ENCODE data around the gene CERK. TPM values are rescaled to one million over a fixed set of nuclear protein-coding genes. Genes with fewer than 3 reads are reported as not detected.
A peak's percentile ranks its signal among the peaks of the same experiment; 100 is the strongest.

CERK gene
- total RNA-seq, 2 experiments from 2014 or later, result 54.4 to 55.0 TPM

DNA sequence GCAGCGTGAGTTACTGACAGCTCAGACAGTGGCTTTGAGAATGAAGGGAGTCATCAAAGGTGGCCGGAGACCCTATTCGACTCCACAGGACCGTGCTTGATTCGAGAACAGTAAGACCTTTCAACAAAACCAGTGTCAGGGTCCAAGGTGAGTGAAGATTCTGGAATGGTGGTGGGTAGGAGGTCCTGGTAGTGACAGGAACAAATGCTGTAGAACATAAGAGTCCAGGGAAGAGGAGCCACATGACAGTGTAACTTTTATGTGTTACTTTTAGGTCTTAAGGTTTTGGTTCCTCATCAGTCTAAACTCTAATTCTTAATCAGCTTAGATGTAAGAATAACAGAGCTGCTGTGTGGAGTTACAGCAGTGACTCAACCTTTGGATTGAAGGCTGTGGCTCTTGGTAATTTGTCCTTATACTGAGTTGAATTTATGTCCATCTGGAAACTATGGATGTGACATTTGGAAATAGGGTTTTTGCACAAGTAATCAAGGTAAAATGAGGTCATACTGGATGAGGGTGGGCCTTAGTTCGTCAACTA, 26.2 kb upstream of the CERK start:
- peaks cover 62% of the 10 kb centered on the region for H3K4me1 Mint-ChIP-seq (ENCODE audit: low read depth)
- ChIA-PET CTCF (interaction anchor here (1.0 to 3.7 kb wide), 3 partner anchors 10 to 38 kb away, joined by 5 to 30 read pairs (median 15); no protein-coding TSS in a partner anchor), POLR2A (interaction anchor here (0.6 to 1.0 kb wide), 4 partner anchors 29 to 97 kb away, joined by 3 to 5 read pairs (median 4); no protein-coding TSS in a partner anchor)
- H3K27ac Mint-ChIP-seq, result peak overlapping the region; percentile 60
- peaks cover 13% of the 10 kb centered on the region for H3K36me3 Mint-ChIP-seq
- H3K9me3 Mint-ChIP-seq, result no peaks in the 10 kb centered on the region
- no peaks in the 10 kb centered on the region for H3K27me3 Mint-ChIP-seq
- intact Hi-C loops (cut with micrococcal nuclease), result no loop called here
- peak overlapping the region; percentile 100 for H3K4me3 Mint-ChIP-seq
- no peak for DNase-seq

GRCh38 chr22:46763051-46763705, 25.1 kb upstream of the CERK start:
- Mint-ChIP-seq H3K9me3 (no peaks in the 10 kb centered on the region), H3K4me3 (peak overlapping the region; percentile 100), H3K4me1 (ENCODE audit: low read depth) (peaks cover 65% of the 10 kb centered on the region), H3K27ac (peak overlapping the region; percentile 97), H3K27me3 (no peaks in the 10 kb centered on the region), H3K36me3 (peaks cover 13% of the 10 kb centered on the region)
- ChIA-PET CTCF (interaction anchor here (0.5 to 7.1 kb wide), 9 partner anchors 11 to 1972 kb away, joined by 3 to 57 read pairs (median 8); no protein-coding TSS in a partner anchor), POLR2A (interaction anchor here (0.7 to 3.4 kb wide), 7 partner anchors 12 to 39 kb away, joined by 3 to 32 read pairs (median 7); no protein-coding TSS in a partner anchor)
- intact Hi-C loops (cut with micrococcal nuclease), result loop anchor here (2.0 kb wide), 1 partner anchor 24 kb away; the partner anchor contains the start of gene CERK
- DNase-seq, result peak; percentile 39

GRCh38 chr22:46762238-46763050, 24.4 kb upstream of the CERK start, which contains the start of gene TBC1D22A:
TSS of gene TBC1D22A (plus strand) at chr22:46762650. CDS start at chr22:46762787, 137 bp downstream.
- H3K36me3 Mint-ChIP-seq, result peaks cover 11% of the 10 kb centered on the region
- ChIA-PET CTCF (interaction anchor here (0.5 to 7.1 kb wide), 10 partner anchors 12 to 1971 kb away, joined by 3 to 57 read pairs (median 8); no protein-coding TSS in a partner anchor), POLR2A (interaction anchor here (0.7 to 3.4 kb wide), 9 partner anchors 8 to 709 kb away, joined by 3 to 32 read pairs (median 6); no protein-coding TSS in a partner anchor)
- H3K27me3 Mint-ChIP-seq, result no peaks in the 10 kb centered on the region
- H3K27ac Mint-ChIP-seq, result peak within 1 kb of the TSS; percentile 97
- H3K4me3 Mint-ChIP-seq, result peak within 1 kb of the TSS; percentile 100
- DNase-seq, result peak; percentile 97
- no peaks in the 10 kb centered on the region for H3K9me3 Mint-ChIP-seq
- intact Hi-C loops (cut with micrococcal nuclease), result loop anchor here (1.0 to 2.0 kb wide), 3 partner anchors 12 to 29 kb away; partner anchors contain the start of gene CERK
- H3K4me1 Mint-ChIP-seq (ENCODE audit: low read depth), result peaks cover 59% of the 10 kb centered on the region

GRCh38 chr22:46761539-46762237, 23.6 kb upstream of the CERK start:
- H3K9me3 Mint-ChIP-seq, result peaks cover under 1% of the 10 kb centered on the region
- peak overlapping the region; percentile 97 for H3K27ac Mint-ChIP-seq
- POLR2A ChIA-PET, result interaction anchor here (0.7 to 3.4 kb wide), 6 partner anchors 9 to 708 kb away, joined by 3 to 32 read pairs (median 8); no protein-coding TSS in a partner anchor
- H3K4me1 Mint-ChIP-seq (ENCODE audit: low read depth), result peaks cover 52% of the 10 kb centered on the region
- CTCF ChIA-PET, result interaction anchor here (0.6 to 7.8 kb wide), 10 partner anchors 12 to 41 kb away, joined by 3 to 180 read pairs (median 8); no protein-coding TSS in a partner anchor
- DNase-seq, result peak; percentile 24
- intact Hi-C loops (cut with micrococcal nuclease), result loop anchor here (1.0 to 2.0 kb wide), 3 partner anchors 13 to 30 kb away; partner anchors contain the start of gene CERK
- H3K4me3 Mint-ChIP-seq, result peak overlapping the region; percentile 100
- no peaks in the 10 kb centered on the region for H3K27me3 Mint-ChIP-seq
- peaks cover 11% of the 10 kb centered on the region for H3K36me3 Mint-ChIP-seq

DNA sequence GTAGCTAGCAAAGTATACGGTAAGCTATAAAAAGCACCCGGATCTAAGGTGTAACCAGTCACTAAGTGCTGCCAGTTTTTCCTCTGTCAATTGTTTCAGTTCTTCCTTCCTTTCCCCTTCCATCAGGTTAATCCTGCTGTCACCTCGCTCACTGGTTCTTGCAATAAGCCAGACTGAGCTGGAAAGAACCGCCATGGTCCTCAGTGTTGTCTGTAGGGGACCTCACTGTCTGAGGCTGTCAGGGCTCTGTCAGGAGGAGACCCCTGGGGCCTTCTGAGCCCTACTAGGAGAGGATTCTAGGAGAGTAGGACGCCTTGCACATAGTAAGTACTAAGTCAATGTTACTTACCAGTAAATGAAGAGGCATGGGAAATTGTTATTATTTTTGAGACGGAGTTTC, 23.0 kb upstream of the CERK start:
- CTCF ChIA-PET, result interaction anchor here (0.6 to 7.8 kb wide), 6 partner anchors 11 to 40 kb away, joined by 3 to 180 read pairs (median 15); partner anchors contain the start of gene CERK
- peaks cover 7% of the 10 kb centered on the region for H3K9me3 Mint-ChIP-seq
- no peak for DNase-seq
- H3K36me3 Mint-ChIP-seq, result peaks cover 16% of the 10 kb centered on the region
- POLR2A ChIA-PET, result interaction anchor here (1.8 to 3.4 kb wide), 2 partner anchors 11 to 14 kb away, joined by 12 to 32 read pairs; no protein-coding TSS in a partner anchor
- H3K4me3 Mint-ChIP-seq, result peak overlapping the region; percentile 76
- H3K27me3 Mint-ChIP-seq, result no peaks in the 10 kb centered on the region
- H3K4me1 Mint-ChIP-seq (ENCODE audit: low read depth), result peaks cover 50% of the 10 kb centered on the region
- intact Hi-C loops (cut with micrococcal nuclease), result no loop called here
- H3K27ac Mint-ChIP-seq, result no peak overlapping the region

- H3K9me3 Mint-ChIP-seq, result peaks cover 9% of the 10 kb centered on the region
- H3K27me3 Mint-ChIP-seq, result no peaks in the 10 kb centered on the region
- DNase-seq, result peak; percentile 69
- POLR2A ChIA-PET, result interaction anchor here (1.0 to 3.4 kb wide), 5 partner anchors 9 to 195 kb away, joined by 3 to 8 read pairs (median 4); no protein-coding TSS in a partner anchor
- peaks cover 13% of the 10 kb centered on the region for H3K36me3 Mint-ChIP-seq
- CTCF ChIA-PET, result interaction anchor here (0.6 to 7.8 kb wide), 31 partner anchors 8 to 218 kb away, joined by 3 to 180 read pairs (median 5); partner anchors contain the start of gene CERK
- H3K27ac Mint-ChIP-seq, result no peak overlapping the region
- H3K4me3 Mint-ChIP-seq, result no peak overlapping the region
- peaks cover 41% of the 10 kb centered on the region for H3K4me1 Mint-ChIP-seq (ENCODE audit: low read depth)
- intact Hi-C loops (cut with micrococcal nuclease), result loop anchor here (1.0 kb wide), 2 partner anchors 39 to 44 kb away; no protein-coding TSS in a partner anchor
These were observed 20.8 kb upstream of the CERK start for GRCh38 chr22:46758867-46759290.

DNA sequence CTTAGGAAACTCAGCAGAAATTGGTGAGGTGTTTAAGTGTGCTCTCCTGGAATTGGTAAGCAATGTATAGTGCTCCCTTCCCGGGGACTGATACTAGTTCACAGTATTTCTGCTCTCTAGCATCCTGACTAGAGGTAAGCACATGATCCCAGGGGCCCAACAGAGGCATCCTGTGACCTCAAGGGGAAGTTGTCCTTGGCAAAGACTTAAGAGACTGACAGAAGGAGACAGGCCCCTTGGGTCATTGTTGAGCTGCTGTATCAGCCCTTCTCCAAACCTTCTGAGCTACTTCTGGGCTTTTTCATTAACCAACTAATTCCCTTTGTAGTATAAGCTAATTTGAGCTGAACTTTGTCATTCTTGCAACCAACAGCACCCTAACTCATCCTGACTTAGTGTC, 20.1 kb upstream of the CERK start:
- peaks cover 37% of the 10 kb centered on the region for H3K4me1 Mint-ChIP-seq (ENCODE audit: low read depth)
- intact Hi-C loops (cut with micrococcal nuclease), result loop anchor here (1.0 kb wide), 1 partner anchor 45 kb away; no protein-coding TSS in a partner anchor
- DNase-seq, result no peak
- H3K9me3 Mint-ChIP-seq, result peaks cover 9% of the 10 kb centered on the region
- H3K27ac Mint-ChIP-seq, result no peak overlapping the region
- H3K4me3 Mint-ChIP-seq, result no peak overlapping the region
- no peaks in the 10 kb centered on the region for H3K27me3 Mint-ChIP-seq
- CTCF ChIA-PET, result interaction anchor here (0.6 to 7.8 kb wide), 31 partner anchors 9 to 218 kb away, joined by 3 to 180 read pairs (median 5); partner anchors contain the start of gene CERK
- POLR2A ChIA-PET, result interaction anchor here (1.0 to 3.4 kb wide), 5 partner anchors 9 to 195 kb away, joined by 3 to 8 read pairs (median 4); no protein-coding TSS in a partner anchor
- H3K36me3 Mint-ChIP-seq, result peaks cover 13% of the 10 kb centered on the region

DNA sequence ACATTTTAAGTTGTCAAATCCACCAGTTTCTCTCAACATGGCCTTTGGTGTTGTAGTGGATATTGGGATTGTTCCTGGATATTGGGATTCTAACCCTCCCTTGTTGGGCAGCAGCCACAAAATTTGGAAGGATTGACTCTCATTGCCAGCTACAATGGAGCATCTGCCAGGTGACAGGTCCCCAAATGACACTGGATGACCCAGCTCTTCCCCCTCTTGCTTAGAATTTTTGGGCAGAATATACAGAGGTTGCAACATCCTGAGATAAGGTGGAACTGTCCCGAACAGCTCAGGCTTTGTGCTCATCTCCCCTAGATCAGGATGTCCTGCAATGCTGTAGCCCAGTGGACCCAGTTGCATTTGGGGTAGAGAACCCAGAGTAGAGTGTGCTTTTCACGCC, 19.1 kb upstream of the CERK start:
- Mint-ChIP-seq H3K27me3 (no peaks in the 10 kb centered on the region), H3K9me3 (peaks cover 9% of the 10 kb centered on the region), H3K36me3 (peaks cover 8% of the 10 kb centered on the region), H3K4me3 (no peak overlapping the region), H3K4me1 (ENCODE audit: low read depth) (peaks cover 28% of the 10 kb centered on the region), H3K27ac (no peak overlapping the region)
- POLR2A ChIA-PET, result interaction anchor here (3.4 kb wide), 1 partner anchor 46 kb away, joined by 8 read pairs; no protein-coding TSS in a partner anchor
- CTCF ChIA-PET, result interaction anchor here (7.1 to 7.8 kb wide), 2 partner anchors 8 to 44 kb away, joined by 57 to 180 read pairs; no protein-coding TSS in a partner anchor
- DNase-seq, result no peak
- intact Hi-C loops (cut with micrococcal nuclease), result no loop called here

- Mint-ChIP-seq H3K27ac (no peak overlapping the region), H3K9me3 (peaks cover 9% of the 10 kb centered on the region), H3K27me3 (no peaks in the 10 kb centered on the region), H3K4me3 (no peak overlapping the region), H3K4me1 (ENCODE audit: low read depth) (peaks cover 23% of the 10 kb centered on the region), H3K36me3 (peaks cover 5% of the 10 kb centered on the region)
- ChIA-PET POLR2A (no interaction called here), CTCF (interaction anchor here (1.0 to 7.8 kb wide), 4 partner anchors 6 to 45 kb away, joined by 3 to 180 read pairs (median 30); no protein-coding TSS in a partner anchor)
- no peak for DNase-seq
- intact Hi-C loops (cut with micrococcal nuclease), result no loop called here
These were observed 18.0 kb upstream of the CERK start for GRCh38 chr22:46756097-46756496.

DNA sequence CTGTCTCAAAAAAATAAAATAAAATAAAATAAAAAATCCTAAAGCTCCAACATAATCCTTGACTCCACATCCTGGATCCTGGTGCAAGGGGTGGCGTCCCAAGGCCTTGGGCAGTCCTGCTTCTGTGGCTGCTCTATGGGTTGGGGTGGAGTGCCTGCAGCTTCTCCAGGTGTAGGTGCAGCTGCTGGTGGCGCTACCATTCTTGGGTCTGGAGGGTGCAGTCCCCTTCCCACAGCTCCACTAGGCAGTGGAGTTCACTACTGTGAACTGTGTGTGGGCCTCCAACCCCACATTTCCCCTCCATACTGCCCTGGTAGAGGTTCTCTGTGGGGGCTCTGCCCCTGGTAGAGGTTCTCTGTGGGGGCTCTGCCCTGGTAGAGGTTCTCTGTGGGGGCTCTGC, 17.5 kb upstream of the CERK start:
- H3K36me3 Mint-ChIP-seq, result peaks cover 5% of the 10 kb centered on the region
- peaks cover 23% of the 10 kb centered on the region for H3K4me1 Mint-ChIP-seq (ENCODE audit: low read depth)
- POLR2A ChIA-PET, result no interaction called here
- CTCF ChIA-PET, result interaction anchor here (1.0 to 7.8 kb wide), 3 partner anchors 17 to 46 kb away, joined by 3 to 180 read pairs (median 3); no protein-coding TSS in a partner anchor
- no peaks in the 10 kb centered on the region for H3K27me3 Mint-ChIP-seq
- peaks cover 9% of the 10 kb centered on the region for H3K9me3 Mint-ChIP-seq
- H3K27ac Mint-ChIP-seq, result no peak overlapping the region
- intact Hi-C loops (cut with micrococcal nuclease), result no loop called here
- no peak overlapping the region for H3K4me3 Mint-ChIP-seq
- no peak for DNase-seq

All from activated CD4-positive, alpha-beta memory T cell treated with anti-CD3 and anti-CD28 coated beads for 36 hours (primary cell).